GM12878 (cell line): ENCODE results near the gene NPNT. TPM values are rescaled to one million over a fixed set of nuclear protein-coding genes. Genes with fewer than 3 reads are reported as not detected.

Experiments used
- ATAC-seq: fragments of 200-7000 bp; cut with Tn5 transposase; 3 replicates; pipeline ENCODE4 v1.9.1; 2020; ENCODE audit warnings: mild to moderate bottlenecking, moderate library complexity
- BruUV-seq: library from RNA; stranded (reverse); fragments of 400-500 nt; replicated peaks from 2 replicates; lab custom pipeline; 2021; lab: Mats Ljungman, UMichigan
- CTCF ChIA-PET: fragments of 300-600 bp; sonication (Branson Sonifier 250); formaldehyde crosslinking; extraction: SDS; loops from one replicate; lab custom pipeline; 2021; ENCODE audit warnings: inconsistent platforms; lab: Yijun Ruan, JAX
- POLR2A ChIA-PET: fragments of 350-600 bp; formaldehyde crosslinking; extraction: SDS; loops from one replicate; lab custom pipeline; 2021; ENCODE audit warnings: inconsistent platforms; lab: Charles Lee
- RAD21 ChIA-PET: fragments of 300-600 bp; sonication (Branson Sonifier 250); formaldehyde crosslinking; loops from one replicate; lab custom pipeline; 2023; ENCODE audit warnings: antibody characterized with exemption; ENCODE audit not compliant: unreplicated experiment; lab: Charles Lee
- SMC1A ChIA-PET: fragments of 300-600 bp; sonication (Branson Sonifier 250); formaldehyde crosslinking; loops from one replicate; lab custom pipeline; 2023; ENCODE audit not compliant: unreplicated experiment, uncharacterized antibody; lab: Charles Lee
- DNase-seq: peaks from one replicate; pipeline ENCODE4 v3.0.0-alpha.2; 2011; ENCODE audit warnings: low read depth, low spot score
- FAIRE-seq: peaks from 3 replicates; lab custom pipeline; 2011; peaks lifted over from hg19 to GRCh38; lab: Jason Lieb, UNC
- H2AFZ ChIP-seq: 2 replicates; pipeline ENCODE4 v1.6.0; 2011; ENCODE audit warnings: low read depth, low read length, control low read depth; ENCODE audit not compliant: control insufficient read depth
- H3K27ac ChIP-seq: 2 replicates; pipeline ENCODE4 v1.5.1; 2011; ENCODE audit warnings: control low read depth; ENCODE audit not compliant: control insufficient read depth, insufficient read depth
- H3K27me3 ChIP-seq, 2 experiments: replicated peaks in 1 of 2; 2 replicates each; pipeline versions ENCODE4 v1.6.0 to v1.6.1; 2011; ENCODE audit warnings: low read length in 1 of 2; ENCODE audit not compliant: control insufficient read depth in 2 of 2, insufficient read depth in 2 of 2
- H3K36me3 ChIP-seq, 2 experiments: 2 replicates each; pipeline ENCODE4 v1.5.1; 2011; ENCODE audit warnings: low read length in 1 of 2; ENCODE audit not compliant: control insufficient read depth in 2 of 2, insufficient read depth in 2 of 2
- H3K4me1 ChIP-seq: 2 replicates; pipeline ENCODE4 v1.6.1; 2011; ENCODE audit warnings: mild to moderate bottlenecking, low read length, moderate library complexity, mixed read lengths; ENCODE audit not compliant: control insufficient read depth, insufficient read depth
- H3K4me2 ChIP-seq: 2 replicates; pipeline ENCODE4 v1.6.0; 2011; ENCODE audit warnings: control low read depth; ENCODE audit not compliant: control insufficient read depth, insufficient read depth
- H3K4me3 ChIP-seq: fragments of 200-600 bp; sonication (generic); 2 replicates; pipeline ENCODE4 v1.5.1; 2016
- H3K79me2 ChIP-seq: 2 replicates; pipeline ENCODE4 v1.6.0; 2011; ENCODE audit warnings: low read length; ENCODE audit not compliant: control insufficient read depth, insufficient read depth
- H3K9ac ChIP-seq: 2 replicates; pipeline ENCODE4 v1.8.0; 2011; ENCODE audit warnings: low read length, control low read depth, mixed read lengths; ENCODE audit not compliant: control insufficient read depth, insufficient read depth
- H3K9me3 ChIP-seq: replicated peaks from 3 replicates; pipeline ENCODE4 v1.5.1; 2011; ENCODE audit warnings: mild to moderate bottlenecking, low read length; ENCODE audit not compliant: control insufficient read depth, insufficient read depth
- H4K20me1 ChIP-seq: 2 replicates; pipeline ENCODE4 v1.6.0; 2011; ENCODE audit not compliant: control insufficient read depth, insufficient read depth
- ATF3 ChIP-seq: IDR thresholded peaks from 2 replicates; pipeline ENCODE4 v1.6.1; 2011; ENCODE audit warnings: low read depth, mild to moderate bottlenecking, low read length, moderate library complexity, borderline replicate concordance; ENCODE audit errors: extremely low read depth
- BCLAF1 ChIP-seq: fragments of 450-650 bp; IDR thresholded peaks from 2 replicates; pipeline ENCODE4 v1.6.1; 2017; ENCODE audit warnings: antibody characterized with exemption, mild to moderate bottlenecking, moderate library complexity
- CEBPZ ChIP-seq: fragments of 150-350 bp; IDR thresholded peaks from 2 replicates; pipeline ENCODE4 v1.6.1; 2016; ENCODE audit warnings: low read depth, low read length
- NFYB ChIP-seq: IDR thresholded peaks from 2 replicates; pipeline ENCODE4 v1.6.1; 2011; ENCODE audit warnings: low read depth, mild to moderate bottlenecking, low read length, improper control_type of control experiment, moderate library complexity; ENCODE audit not compliant: insufficient read depth
- PAX5 ChIP-seq: IDR thresholded peaks from 2 replicates; pipeline ENCODE4 v1.6.1; 2011; ENCODE audit warnings: low read depth, low read length, borderline replicate concordance
- POLR2A ChIP-seq: IDR thresholded peaks from 2 replicates; pipeline ENCODE4 v1.6.1; 2011; ENCODE audit warnings: low read depth, mild to moderate bottlenecking, low read length
- RAD21 ChIP-seq: IDR thresholded peaks from 2 replicates; pipeline ENCODE4 v1.6.1; 2011; ENCODE audit warnings: mild to moderate bottlenecking, low read depth, low read length, moderate library complexity; ENCODE audit not compliant: insufficient read depth
- SIN3A ChIP-seq: IDR thresholded peaks from 2 replicates; pipeline ENCODE4 v1.6.1; 2012; ENCODE audit warnings: low read depth, low read length, improper control_type of control experiment
- SMAD5 ChIP-seq: IDR thresholded peaks from 2 replicates; pipeline ENCODE4 v1.6.1; 2016; ENCODE audit warnings: antibody characterized with exemption, low read depth
- TARDBP ChIP-seq: IDR thresholded peaks from 2 replicates; pipeline ENCODE4 v1.6.1; 2016; ENCODE audit warnings: borderline replicate concordance
- WRNIP1 ChIP-seq: IDR thresholded peaks from 2 replicates; pipeline ENCODE4 v1.6.1; 2011; ENCODE audit warnings: low read depth, low read length, improper control_type of control experiment, borderline replicate concordance
- ZNF592 ChIP-seq: fragments of 450-650 bp; IDR thresholded peaks from 2 replicates; pipeline ENCODE4 v1.6.1; 2017; ENCODE audit warnings: mild to moderate bottlenecking, moderate library complexity
- WGBS: methylation state at CpG from one replicate; pipeline ENCODE4 v1.1.6; 2016; ENCODE audit warnings: low lambda C conversion rate; ENCODE audit not compliant: insufficient replicate concordance, insufficient coverage; ENCODE audit errors: missing lambda C conversion rate; 5-methylcytosine and 5-hydroxymethylcytosine counted together
- in situ Hi-C: fragments of 300-500 bp; cut with MboI; formaldehyde crosslinking; loops from 9 replicates; pipeline ENCODE4 v1.14.3; 2018; ENCODE audit warnings: mixed read lengths
- intact Hi-C: fragments of 100-400 bp; cut with micrococcal nuclease; formaldehyde crosslinking; loops from one replicate; pipeline ENCODE4 v1.14.2; 2022; ENCODE audit not compliant: unreplicated experiment
- polyA plus RNA-seq, 11 experiments: library from polyadenylated mRNA; depleted of rRNA in 4 of 11; unstranded in 6 of 11; stranded (reverse) in 5 of 11; fragments of >200 nt; fragmentation: Nextera tagmentation in 4 of 11; fragmentation: Illumina TruSeq in 1 of 11; extraction: Ambion mirVana in 4 of 11; extraction: Trizol in 1 of 11; gene quantifications; 1 replicate in 1 of 11; 2 replicates in 10 of 11; pipeline versions ENCODE4 v1.2.1 to v1.2.3, GENCODE V29; 2011 to 2016; ENCODE audit warnings: inconsistent platforms in 2 of 11, missing spikeins in 2 of 11, low read depth in 1 of 11
- total RNA-seq, 4 experiments: library from RNA; depleted of rRNA in 3 of 4; stranded (reverse); fragments of >200 nt in 3 of 4; fragmentation: Illumina TruSeq in 1 of 4; extraction: Trizol in 1 of 4; gene quantifications; 2 replicates each; pipeline versions ENCODE4 v1.2.1 to v1.2.3, GENCODE V29; 2013 to 2021

NPNT gene
- total and polyA plus RNA-seq, 10 of the 15 experiments (the other 5 are each of a cell fraction or from before 2014, with no cell fraction given): 0.18 to 70.5 (median 54.1) TPM

GRCh38 chr4:105972946-105973621 lies 77.8 kb downstream of the NPNT start (continued):
- TF ChIP-seq CEBPZ (no peak), BCLAF1 (no peak), SMAD5 (no peak)
- TF ChIP-seq, all 136 proteins: peak for 0

GRCh38 chr4:105976915-105977314 lies 81.6 kb downstream of the NPNT start:
- Histone ChIP-seq H3K9ac (no peak overlapping the region), H3K4me1 (no peaks in the 10 kb centered on the region), H3K27ac (no peak overlapping the region), H2AFZ (no peak overlapping the region), H4K20me1 (no peaks in the 10 kb centered on the region), H3K9me3 (no peaks in the 10 kb centered on the region), H3K27me3 (no peaks in the 10 kb centered on the region), H3K79me2 (no peaks in the 10 kb centered on the region), H3K36me3 (no peaks in the 10 kb centered on the region), H3K4me3 (no peak overlapping the region), H3K4me2 (no peak overlapping the region)
- intact Hi-C loops (no loop called here), in situ Hi-C loops (no loop called here)
- DNase-seq (no peak), ATAC-seq (no peak), FAIRE-seq (no peak)
- SMC1A ChIA-PET: no interaction called here
- 53% methylated on average over 3 of the region's 3 CpGs for WGBS
- CTCF ChIA-PET: no interaction called here
- RAD21 ChIA-PET: no interaction called here
- BruUV-seq: no TSS peak
- POLR2A ChIA-PET: no interaction called here
- TF ChIP-seq WRNIP1 (no peak), PAX5 (no peak), RAD21 (no peak), ZNF592 (no peak), POLR2A (no peak), ATF3 (no peak), SIN3A (no peak), NFYB (no peak), TARDBP (no peak)
